H9 (cell line): ENCODE results near the gene MEP1B. TPM values are rescaled to one million over a fixed set of nuclear protein-coding genes. Genes with fewer than 3 reads are reported as not detected.

Source experiments
- DNase-seq: peaks from one replicate; pipeline ENCODE4 v3.0.0-alpha.2; 2017
- H2AFZ ChIP-seq: one replicate; pipeline ENCODE4 v1.6.1; 2013; ENCODE audit warnings: mild to moderate bottlenecking, low read length, control low read depth, moderate library complexity
- H2AK5ac ChIP-seq: 2 replicates; pipeline ENCODE4 v1.6.1; 2013; ENCODE audit warnings: low read length, control low read depth, mixed read lengths; ENCODE audit not compliant: insufficient read length
- H2BK120ac ChIP-seq: one replicate; pipeline ENCODE4 v1.6.1; 2013; ENCODE audit warnings: low read depth, mild to moderate bottlenecking, low read length, control low read depth, inconsistent platforms; ENCODE audit not compliant: poor library complexity, severe bottlenecking
- H2BK12ac ChIP-seq: 2 replicates; pipeline ENCODE4 v1.6.1; 2013; ENCODE audit warnings: low read length, control low read depth, mixed read lengths, low read depth; ENCODE audit not compliant: insufficient read length
- H2BK15ac ChIP-seq: 2 replicates; pipeline ENCODE4 v1.6.1; 2013; ENCODE audit warnings: low read depth, low read length, control low read depth
- H2BK20ac ChIP-seq: one replicate; pipeline ENCODE4 v1.6.1; 2013; ENCODE audit warnings: low read depth, mild to moderate bottlenecking, low read length, control low read depth, inconsistent platforms; ENCODE audit not compliant: poor library complexity, severe bottlenecking
- H2BK5ac ChIP-seq: 2 replicates; pipeline ENCODE4 v1.6.1; 2013; ENCODE audit warnings: low read length, control low read depth, mixed read lengths; ENCODE audit not compliant: insufficient read length
- H3K14ac ChIP-seq: 2 replicates; pipeline ENCODE4 v1.6.1; 2013; ENCODE audit warnings: low read length, control low read depth; ENCODE audit not compliant: insufficient read depth
- H3K18ac ChIP-seq: 2 replicates; pipeline ENCODE4 v1.6.1; 2013; ENCODE audit warnings: low read depth, mild to moderate bottlenecking, mixed read lengths, low read length, control low read depth; ENCODE audit not compliant: insufficient read length
- H3K23ac ChIP-seq: 2 replicates; pipeline ENCODE4 v1.6.1; 2013; ENCODE audit warnings: low read length, control low read depth, mixed read lengths, low read depth; ENCODE audit not compliant: insufficient read length
- H3K23me2 ChIP-seq: 2 replicates; pipeline ENCODE4 v1.6.1; 2013; ENCODE audit warnings: low read depth, mild to moderate bottlenecking, mixed read lengths, low read length, control low read depth; ENCODE audit not compliant: insufficient read length, poor library complexity, severe bottlenecking
- H3K27ac ChIP-seq: 2 replicates; pipeline ENCODE4 v1.5.1; 2013; ENCODE audit warnings: low read length, control low read depth, mixed read lengths, low read depth; ENCODE audit not compliant: insufficient read length
- H3K27me3 ChIP-seq: 2 replicates; pipeline ENCODE4 v1.6.1; 2013; ENCODE audit warnings: low read length, control low read depth, inconsistent platforms; ENCODE audit not compliant: insufficient read depth
- H3K4ac ChIP-seq: 2 replicates; pipeline ENCODE4 v1.6.1; 2013; ENCODE audit warnings: low read depth, mild to moderate bottlenecking, control low read depth, inconsistent platforms, low read length, moderate library complexity
- H3K4me1 ChIP-seq: 2 replicates; pipeline ENCODE4 v1.6.1; 2013; ENCODE audit warnings: low read length, control low read depth, inconsistent platforms; ENCODE audit not compliant: insufficient read depth
- H3K4me2 ChIP-seq: 2 replicates; pipeline ENCODE4 v1.6.1; 2013; ENCODE audit warnings: low read length, control low read depth, mixed read lengths; ENCODE audit not compliant: insufficient read length, insufficient read depth
- H3K56ac ChIP-seq: 2 replicates; pipeline ENCODE4 v1.6.1; 2013; ENCODE audit warnings: low read depth, mild to moderate bottlenecking, mixed read lengths, low read length, control low read depth; ENCODE audit not compliant: insufficient read length
- H3K79me1 ChIP-seq: 2 replicates; pipeline ENCODE4 v1.6.1; 2013; ENCODE audit warnings: low read depth, mild to moderate bottlenecking, moderate library complexity, low read length, control low read depth, inconsistent platforms; ENCODE audit not compliant: insufficient read depth, poor library complexity, severe bottlenecking
- H3K79me2 ChIP-seq: 2 replicates; pipeline ENCODE4 v1.6.1; 2013; ENCODE audit warnings: low read length, control low read depth, inconsistent platforms; ENCODE audit not compliant: insufficient read depth
- H3K9ac ChIP-seq: 2 replicates; pipeline ENCODE4 v1.6.1; 2013; ENCODE audit warnings: low read length, control low read depth, mixed read lengths; ENCODE audit not compliant: insufficient read length; ENCODE audit errors: extremely low read depth
- H3K9me3 ChIP-seq: one replicate; pipeline ENCODE4 v1.6.1; 2013; ENCODE audit warnings: low read depth, low read length, inconsistent platforms; ENCODE audit not compliant: control insufficient read depth
- H3T11ph ChIP-seq: one replicate; pipeline ENCODE4 v1.6.1; 2013; ENCODE audit warnings: mild to moderate bottlenecking, low read length, control low read depth, inconsistent platforms
- H4K20me1 ChIP-seq: one replicate; pipeline ENCODE4 v1.6.1; 2013; ENCODE audit not compliant: control insufficient read depth, insufficient read length, insufficient read depth
- H4K5ac ChIP-seq: 2 replicates; pipeline ENCODE4 v1.6.1; 2013; ENCODE audit warnings: low read depth, mild to moderate bottlenecking, mixed read lengths, low read length, control low read depth; ENCODE audit not compliant: insufficient read length
- H4K8ac ChIP-seq: replicated peaks from 2 replicates; pipeline ENCODE4 v1.6.1; 2013; ENCODE audit warnings: low read length, control low read depth, mixed read lengths, low read depth; ENCODE audit not compliant: insufficient read length
- H4K91ac ChIP-seq: 2 replicates; pipeline ENCODE4 v1.6.1; 2013; ENCODE audit warnings: low read depth, mild to moderate bottlenecking, moderate library complexity, mixed read lengths, low read length, control low read depth; ENCODE audit not compliant: insufficient read length
- H3K27ac Mint-ChIP-seq, 3 experiments: 2 replicates in 2 of 3; 3 replicates in 1 of 3; pipeline ENCODE4 v1.8.0; 2020 to 2021; ENCODE audit warnings: mixed read lengths in 3 of 3, mild to moderate bottlenecking in 1 of 3, moderate library complexity in 1 of 3
- H3K27me3 Mint-ChIP-seq: 2 replicates; pipeline ENCODE4 v1.8.0; 2021; ENCODE audit warnings: low read depth, mild to moderate bottlenecking, moderate library complexity, mixed read lengths
- H3K36me3 Mint-ChIP-seq, 3 experiments: 2 replicates in 2 of 3; 3 replicates in 1 of 3; pipeline ENCODE4 v1.8.0; 2020 to 2021; ENCODE audit warnings: low read depth in 3 of 3, mixed read lengths in 3 of 3; ENCODE audit not compliant: insufficient read depth in 1 of 3
- H3K4me1 Mint-ChIP-seq, 2 experiments: 2 replicates each; pipeline ENCODE4 v1.8.0; 2020; ENCODE audit warnings: mixed read lengths in 2 of 2
- H3K4me3 Mint-ChIP-seq, 2 experiments: 2 replicates in 1 of 2; 3 replicates in 1 of 2; pipeline ENCODE4 v1.8.0; 2020 to 2021; ENCODE audit warnings: mild to moderate bottlenecking in 2 of 2, mixed read lengths in 2 of 2, moderate library complexity in 1 of 2
- H3K9me3 Mint-ChIP-seq, 2 experiments: 2 replicates in 1 of 2; 3 replicates in 1 of 2; pipeline ENCODE4 v1.8.0; 2020; ENCODE audit warnings: mild to moderate bottlenecking in 2 of 2, mixed read lengths in 2 of 2, moderate library complexity in 1 of 2
- WGBS: extraction: QIAGEN DNeasy Blood & Tissue Kit; methylation state at CpG from one replicate; pipeline ENCODE4 v1.1.7; 2013; ENCODE audit warnings: missing lambda C conversion rate, low lambda C conversion rate, mixed read lengths; ENCODE audit not compliant: insufficient read length; ENCODE audit errors: extremely low coverage; 5-methylcytosine and 5-hydroxymethylcytosine counted together
- total RNA-seq: library from RNA; stranded (reverse); gene quantifications from 2 replicates; pipeline ENCODE4 v1.2.1, GENCODE V29; 2021
- TF ChIP-seq, protein P1 (sequence below): fragments of 200-600 bp; sonication (generic); conservative IDR thresholded peaks from 3 replicates; pipeline ENCODE4 v1.8.0; 2021; ENCODE audit warnings: antibody characterized with exemption, mild to moderate bottlenecking

Gene MEP1B
- total RNA-seq, 1 experiment from 2014 or later, result not detected

DNA sequence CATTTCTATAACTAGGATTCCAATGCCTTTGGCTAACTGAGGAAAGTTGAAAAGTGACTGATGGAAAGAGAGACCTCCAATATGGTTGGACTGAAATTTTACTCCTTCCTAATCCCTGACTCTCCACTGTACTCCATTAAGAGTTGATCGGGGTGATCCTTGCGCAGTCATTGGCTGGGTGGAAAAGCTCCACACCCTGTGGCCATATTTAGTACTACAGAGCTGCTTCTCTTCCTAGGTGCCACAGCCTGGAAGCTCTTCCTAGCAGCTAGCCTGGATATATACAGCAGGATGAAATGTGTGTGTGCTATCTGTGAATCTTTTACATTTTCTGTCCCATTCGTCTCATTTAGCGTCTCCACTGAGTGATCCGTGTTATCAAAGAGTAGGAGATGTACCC, 71.2 kb downstream of the MEP1B start:
- Histone ChIP-seq H2AK5ac (no peak overlapping the region), H3K79me1 (no peaks in the 10 kb centered on the region), H3K4ac (no peak overlapping the region), H2BK20ac (no peak overlapping the region), H2BK12ac (no peak overlapping the region), H3K27me3 (no peaks in the 10 kb centered on the region), H3K18ac (no peak overlapping the region), H3K4me1 (no peaks in the 10 kb centered on the region), H4K91ac (no peak overlapping the region), H2AFZ (no peak overlapping the region), H3K79me2 (no peaks in the 10 kb centered on the region), H3K27ac (no peak overlapping the region), H2BK120ac (no peak overlapping the region), H4K8ac (no peak overlapping the region), H3K4me2 (no peak overlapping the region), H2BK15ac (no peak overlapping the region), H3K56ac (no peak overlapping the region), H3K9ac (no peak overlapping the region), H3T11ph (no peak overlapping the region), H3K23ac (no peak overlapping the region), H2BK5ac (no peak overlapping the region), H3K14ac (no peak overlapping the region), H3K23me2 (no peaks in the 10 kb centered on the region), H3K9me3 (no peaks in the 10 kb centered on the region), H4K20me1 (no peaks in the 10 kb centered on the region), H4K5ac (no peak overlapping the region)
- no CpG with 5 or more reads among the region's 5 CpGs for whole genome bisulfite sequencing
- Mint-ChIP-seq H3K9me3 (no peaks in the 10 kb centered on the region), H3K27me3 (no peaks in the 10 kb centered on the region), H3K4me1 (no peaks in the 10 kb centered on the region), H3K27ac (no peak overlapping the region), H3K36me3 (no peaks in the 10 kb centered on the region; a peak in 1 of 7 replicates), H3K4me3 (no peak overlapping the region)
- no peak for DNase-seq
- TF ChIP-seq, protein P1, sequence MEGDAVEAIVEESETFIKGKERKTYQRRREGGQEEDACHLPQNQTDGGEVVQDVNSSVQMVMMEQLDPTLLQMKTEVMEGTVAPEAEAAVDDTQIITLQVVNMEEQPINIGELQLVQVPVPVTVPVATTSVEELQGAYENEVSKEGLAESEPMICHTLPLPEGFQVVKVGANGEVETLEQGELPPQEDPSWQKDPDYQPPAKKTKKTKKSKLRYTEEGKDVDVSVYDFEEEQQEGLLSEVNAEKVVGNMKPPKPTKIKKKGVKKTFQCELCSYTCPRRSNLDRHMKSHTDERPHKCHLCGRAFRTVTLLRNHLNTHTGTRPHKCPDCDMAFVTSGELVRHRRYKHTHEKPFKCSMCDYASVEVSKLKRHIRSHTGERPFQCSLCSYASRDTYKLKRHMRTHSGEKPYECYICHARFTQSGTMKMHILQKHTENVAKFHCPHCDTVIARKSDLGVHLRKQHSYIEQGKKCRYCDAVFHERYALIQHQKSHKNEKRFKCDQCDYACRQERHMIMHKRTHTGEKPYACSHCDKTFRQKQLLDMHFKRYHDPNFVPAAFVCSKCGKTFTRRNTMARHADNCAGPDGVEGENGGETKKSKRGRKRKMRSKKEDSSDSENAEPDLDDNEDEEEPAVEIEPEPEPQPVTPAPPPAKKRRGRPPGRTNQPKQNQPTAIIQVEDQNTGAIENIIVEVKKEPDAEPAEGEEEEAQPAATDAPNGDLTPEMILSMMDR, result peak; percentile 42
